ENCODE results near the gene KCNG1.

DNA sequence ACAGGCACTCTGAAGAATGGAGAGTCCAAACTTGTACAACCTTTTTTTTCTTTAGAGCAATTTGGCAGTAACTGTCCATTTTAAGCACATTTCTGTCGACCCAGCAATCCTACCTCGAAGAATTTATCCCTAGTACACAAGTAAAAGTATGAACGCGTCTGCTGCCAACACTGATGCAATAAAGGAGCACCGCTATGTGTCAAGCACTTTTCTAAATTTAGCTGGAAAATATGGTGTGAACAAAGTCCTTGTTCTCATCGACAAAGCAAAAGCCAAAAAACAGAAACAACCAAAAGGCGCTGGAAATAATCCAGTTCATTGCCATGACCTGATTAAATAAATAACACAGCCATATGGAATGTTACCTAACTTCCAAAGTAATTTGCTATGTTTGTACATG lies 65.6 kb downstream of the KCNG1 start:
- TF ChIP-seq GATA3 (IDR thresholded peaks at IDR 0.05; ENCODE audit: low read depth, low read length) (no peak), GATA2 (IDR thresholded peaks at IDR 0.05; ENCODE audit: low read depth, low read length) (no peak)
